ENCODE data around the gene HPD.

- TF ChIP-seq, protein P1, sequence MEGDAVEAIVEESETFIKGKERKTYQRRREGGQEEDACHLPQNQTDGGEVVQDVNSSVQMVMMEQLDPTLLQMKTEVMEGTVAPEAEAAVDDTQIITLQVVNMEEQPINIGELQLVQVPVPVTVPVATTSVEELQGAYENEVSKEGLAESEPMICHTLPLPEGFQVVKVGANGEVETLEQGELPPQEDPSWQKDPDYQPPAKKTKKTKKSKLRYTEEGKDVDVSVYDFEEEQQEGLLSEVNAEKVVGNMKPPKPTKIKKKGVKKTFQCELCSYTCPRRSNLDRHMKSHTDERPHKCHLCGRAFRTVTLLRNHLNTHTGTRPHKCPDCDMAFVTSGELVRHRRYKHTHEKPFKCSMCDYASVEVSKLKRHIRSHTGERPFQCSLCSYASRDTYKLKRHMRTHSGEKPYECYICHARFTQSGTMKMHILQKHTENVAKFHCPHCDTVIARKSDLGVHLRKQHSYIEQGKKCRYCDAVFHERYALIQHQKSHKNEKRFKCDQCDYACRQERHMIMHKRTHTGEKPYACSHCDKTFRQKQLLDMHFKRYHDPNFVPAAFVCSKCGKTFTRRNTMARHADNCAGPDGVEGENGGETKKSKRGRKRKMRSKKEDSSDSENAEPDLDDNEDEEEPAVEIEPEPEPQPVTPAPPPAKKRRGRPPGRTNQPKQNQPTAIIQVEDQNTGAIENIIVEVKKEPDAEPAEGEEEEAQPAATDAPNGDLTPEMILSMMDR (IDR thresholded peaks at IDR 0.05), result no peak
- TF ChIP-seq POLR2A (IDR thresholded peaks at IDR 0.05), result no peak
These were observed 14.5 kb upstream of the HPD start for GRCh38 chr12:121873216-121873569.

Data from body of pancreas (tissue), 4 donors.